Measurements from ENCODE around the gene GRID1.
"Not testable (repeated sequence)": the region's sequence is repeated elsewhere in the genome, so short reads cannot be mapped to it uniquely, and the experiment has no call there.

GRID1 gene

GRCh38 chr10:85741626-85742300 is 624.8 kb downstream of the GRID1 start:
- DNase-seq (ENCODE audit: low read depth): no peak
- H3K4me3 ChIP-seq (ENCODE audit: low read depth, low read length): no peak overlapping the region

- no peak for DNase-seq (ENCODE audit: low read depth)
- no peak overlapping the region for H3K4me3 ChIP-seq (ENCODE audit: low read depth, low read length)
These were observed 630.6 kb downstream of the GRID1 start for GRCh38 chr10:85735997-85736396.

- DNase-seq (ENCODE audit: low read depth): no peak
- no peak overlapping the region for H3K4me3 ChIP-seq (ENCODE audit: low read depth, low read length)
These were observed 631.8 kb downstream of the GRID1 start for GRCh38 chr10:85734791-85735190.

DNA sequence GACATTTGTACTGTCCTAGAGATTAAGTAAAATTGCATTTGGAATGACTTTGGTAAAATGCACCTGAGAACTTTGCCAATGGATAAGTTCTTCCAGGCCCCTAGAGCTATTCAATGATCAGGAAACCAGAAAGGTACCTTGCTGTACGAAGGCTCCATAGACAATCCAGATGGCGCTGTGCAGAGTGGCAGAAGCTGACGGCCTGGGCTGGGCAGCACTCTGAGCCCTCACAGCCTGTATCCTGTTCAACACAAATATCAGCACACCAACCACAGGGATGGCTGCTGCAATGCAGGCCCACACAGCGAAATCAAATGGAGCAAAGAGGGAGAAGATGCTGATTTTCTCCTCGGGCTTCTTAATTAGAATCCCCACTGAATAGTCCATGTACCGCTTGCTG is 642.4 kb downstream of the GRID1 start:
- no peak for DNase-seq (ENCODE audit: low read depth)
- H3K4me3 ChIP-seq (ENCODE audit: low read depth, low read length): no peak overlapping the region

GRCh38 chr10:85720931-85721590 is 645.5 kb downstream of the GRID1 start:
- DNase-seq (ENCODE audit: low read depth): no peak
- H3K4me3 ChIP-seq (ENCODE audit: low read depth, low read length): no peak overlapping the region

DNA sequence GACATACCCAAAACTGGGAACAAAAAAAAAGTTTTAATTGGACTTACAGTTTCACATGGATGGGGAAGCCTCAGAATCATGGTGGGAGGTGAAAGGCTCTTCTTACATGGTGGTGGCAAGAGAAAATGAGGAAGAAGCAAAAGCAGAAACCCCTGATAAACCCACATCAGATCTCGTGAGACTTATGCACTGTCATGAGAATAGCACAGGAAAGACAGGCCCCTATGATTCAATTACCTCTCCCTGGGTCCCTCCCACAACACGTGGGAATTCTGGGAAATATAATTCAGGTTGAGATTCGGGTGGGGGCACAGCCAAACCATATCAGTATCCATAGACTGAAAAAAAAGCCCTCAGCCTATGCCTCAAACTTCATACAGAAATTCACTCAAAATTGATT is 647.2 kb downstream of the GRID1 start:
- DNase-seq (ENCODE audit: low read depth): no peak
- no peak overlapping the region for H3K4me3 ChIP-seq (ENCODE audit: low read depth, low read length)

DNA sequence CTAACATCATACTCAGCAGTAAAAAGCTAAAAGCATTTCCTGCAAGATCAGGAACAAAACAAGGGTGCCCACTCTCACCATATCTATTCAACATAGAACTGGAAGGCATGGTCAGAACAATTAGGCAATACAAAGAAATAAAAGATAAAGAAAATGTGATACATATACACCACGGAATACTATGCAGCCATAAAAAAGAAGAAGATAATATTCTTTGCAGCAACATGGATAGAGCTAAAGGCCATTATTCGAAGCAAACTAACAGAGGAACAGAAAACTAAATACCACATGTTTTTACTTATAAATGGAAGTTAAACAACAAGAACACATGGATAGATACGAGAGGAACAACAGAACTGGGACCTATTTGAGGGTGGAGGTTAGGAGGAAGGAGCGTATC is 652.7 kb downstream of the GRID1 start:
- no peak for DNase-seq (ENCODE audit: low read depth)
- H3K4me3 ChIP-seq (ENCODE audit: low read depth, low read length): no peak overlapping the region

GRCh38 chr10:85702768-85703167 is 663.8 kb downstream of the GRID1 start:
- no peak for DNase-seq (ENCODE audit: low read depth)
- H3K4me3 ChIP-seq (ENCODE audit: low read depth, low read length): no peak overlapping the region

DNA sequence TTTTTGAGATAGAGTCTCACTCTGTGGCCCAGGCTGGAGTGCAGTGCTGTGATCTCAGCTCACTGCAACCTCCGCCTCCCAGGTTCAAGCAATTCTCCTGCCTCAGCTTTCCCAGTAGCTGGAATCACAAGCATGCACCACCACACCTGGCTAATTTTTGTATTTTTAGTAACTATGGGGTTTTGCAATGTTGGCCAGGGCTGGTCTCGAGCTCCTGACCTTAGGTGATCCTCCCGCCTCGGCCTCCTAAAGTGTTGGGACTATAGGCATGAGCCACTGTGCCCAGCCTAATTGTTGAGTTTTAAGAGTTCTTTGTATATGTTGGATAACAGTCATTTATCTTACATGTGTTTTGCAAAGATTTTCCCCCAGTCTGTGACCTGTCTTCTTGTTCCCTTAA is 667.5 kb downstream of the GRID1 start:
- H3K4me3 ChIP-seq (ENCODE audit: low read depth, low read length); DNase-seq (ENCODE audit: low read depth): not testable (repeated sequence)

DNA sequence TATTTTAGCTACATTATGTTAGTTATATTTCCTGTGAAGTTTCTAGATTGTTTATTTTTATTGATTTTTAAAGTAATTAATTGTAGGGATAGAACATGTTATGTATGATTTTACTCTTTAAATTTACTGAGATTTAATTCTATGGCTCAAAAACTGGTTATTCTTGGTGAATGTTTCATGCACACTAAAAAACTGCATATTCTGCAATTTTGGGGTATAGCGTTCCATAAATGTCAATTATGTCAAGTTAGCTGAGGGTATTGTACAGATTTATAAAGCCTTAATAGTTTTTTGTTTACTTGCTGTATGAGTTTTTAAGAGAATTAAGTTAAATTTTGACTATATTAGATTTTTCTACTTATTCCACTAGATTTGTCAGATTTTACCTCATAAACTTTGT is 669.7 kb downstream of the GRID1 start:
- DNase-seq (ENCODE audit: low read depth): no peak
- no peak overlapping the region for H3K4me3 ChIP-seq (ENCODE audit: low read depth, low read length)

DNA sequence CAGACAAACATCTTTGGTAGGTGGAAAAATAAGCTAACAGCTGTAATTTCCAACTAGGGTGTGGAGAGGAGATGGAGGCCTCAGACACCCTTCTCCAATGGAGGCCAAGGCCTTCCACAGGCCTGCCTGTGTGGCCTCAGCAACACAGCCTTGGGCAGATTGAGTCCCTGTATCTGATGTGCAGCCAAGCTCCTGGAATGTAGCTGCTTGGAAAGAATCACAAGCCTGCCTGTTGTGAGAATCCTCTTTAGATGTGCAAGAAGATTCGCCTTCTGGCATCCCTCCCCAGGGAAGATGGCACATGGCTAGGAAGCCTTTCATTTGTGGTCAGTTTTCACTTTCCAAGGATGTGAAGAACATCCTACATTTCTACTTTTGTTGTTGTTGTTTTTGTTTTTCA is 684.0 kb downstream of the GRID1 start:
- DNase-seq (ENCODE audit: low read depth): no peak
- no peak overlapping the region for H3K4me3 ChIP-seq (ENCODE audit: low read depth, low read length)

GRCh38 chr10:85679710-85680109 is 686.9 kb downstream of the GRID1 start:
- no peak overlapping the region for H3K4me3 ChIP-seq (ENCODE audit: low read depth, low read length)
- DNase-seq (ENCODE audit: low read depth): no peak

GRCh38 chr10:85679061-85679460 is 687.5 kb downstream of the GRID1 start:
- H3K4me3 ChIP-seq (ENCODE audit: low read depth, low read length): no peak overlapping the region
- DNase-seq (ENCODE audit: low read depth): no peak

DNA sequence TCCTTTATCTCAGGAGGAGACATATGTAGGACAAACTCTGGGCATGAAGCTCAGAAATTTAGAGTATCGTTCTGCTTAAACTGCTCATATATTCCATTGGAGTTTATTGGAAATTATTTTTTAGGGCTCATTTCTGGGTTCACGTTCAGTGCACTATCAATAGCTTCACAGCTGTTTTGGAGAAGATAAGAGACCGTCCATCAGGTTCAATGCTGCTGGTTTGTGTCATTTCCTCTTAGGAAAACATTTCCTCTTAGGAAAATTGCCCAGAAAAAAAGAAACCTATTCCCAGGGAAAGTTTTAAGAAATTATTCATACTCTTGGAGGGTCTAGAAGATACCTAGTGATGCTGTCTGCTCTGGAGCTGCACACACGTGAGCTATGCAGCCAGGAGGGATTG is 691.7 kb downstream of the GRID1 start:
- no peak for DNase-seq (ENCODE audit: low read depth)
- no peak overlapping the region for H3K4me3 ChIP-seq (ENCODE audit: low read depth, low read length)

- H3K4me3 ChIP-seq (ENCODE audit: low read depth, low read length): no peak overlapping the region
- DNase-seq (ENCODE audit: low read depth): no peak
These were observed 693.3 kb downstream of the GRID1 start for GRCh38 chr10:85673270-85673669.

GRCh38 chr10:85671530-85671929 is 695.1 kb downstream of the GRID1 start:
- H3K4me3 ChIP-seq (ENCODE audit: low read depth, low read length): no peak overlapping the region
- DNase-seq (ENCODE audit: low read depth): no peak

DNA sequence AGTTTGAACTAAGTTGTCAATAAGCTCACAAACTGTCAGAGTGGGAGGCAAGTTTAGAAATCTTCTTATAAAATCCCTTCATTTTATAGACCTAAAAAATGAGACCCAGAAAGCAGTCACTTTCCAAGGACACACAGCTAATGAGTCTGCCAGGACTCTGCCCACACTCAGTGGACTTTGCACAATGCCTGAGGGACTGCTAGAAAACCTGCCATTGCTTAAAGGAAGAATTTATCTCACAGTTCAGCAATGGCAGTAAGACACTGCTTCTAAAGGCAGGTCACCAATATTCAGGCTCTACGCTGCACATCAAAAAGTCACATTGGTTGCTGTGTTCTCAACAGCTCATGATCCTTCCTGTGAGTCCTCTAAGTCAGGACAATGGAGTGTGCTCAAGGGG is 698.1 kb downstream of the GRID1 start:
- H3K4me3 ChIP-seq (ENCODE audit: low read depth, low read length): no peak overlapping the region
- DNase-seq (ENCODE audit: low read depth): no peak

DNA sequence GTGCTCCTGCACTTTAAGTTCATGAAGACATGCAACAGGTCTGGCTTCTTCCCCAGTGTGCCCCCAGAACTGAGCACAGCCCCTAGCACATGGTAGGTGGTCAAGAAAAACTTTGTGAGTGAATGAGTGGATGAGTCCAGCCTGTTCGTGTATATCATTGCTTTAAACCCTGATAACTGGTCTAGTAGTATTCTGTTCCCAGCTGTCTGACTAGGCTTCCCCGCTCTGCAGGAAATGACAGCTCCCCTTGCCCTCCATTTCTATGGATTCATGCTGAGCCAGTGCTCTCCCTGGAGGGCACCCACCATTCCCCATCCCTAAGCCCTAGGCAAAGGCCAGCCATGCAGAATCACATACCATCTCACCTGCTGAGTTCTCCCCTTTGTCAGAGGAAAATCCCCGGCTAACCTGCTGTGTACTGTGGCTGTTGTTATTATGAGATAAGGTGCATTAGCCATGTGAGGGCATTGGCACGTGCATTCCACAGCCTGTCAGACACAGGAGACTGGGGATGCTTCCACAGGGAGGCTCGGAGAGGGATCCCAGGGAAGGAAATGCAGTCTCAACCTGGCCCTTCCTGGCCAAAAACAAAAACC is 698.9 kb downstream of the GRID1 start:
- DNase-seq (ENCODE audit: low read depth): no peak
- no peak overlapping the region for H3K4me3 ChIP-seq (ENCODE audit: low read depth, low read length)

DNA sequence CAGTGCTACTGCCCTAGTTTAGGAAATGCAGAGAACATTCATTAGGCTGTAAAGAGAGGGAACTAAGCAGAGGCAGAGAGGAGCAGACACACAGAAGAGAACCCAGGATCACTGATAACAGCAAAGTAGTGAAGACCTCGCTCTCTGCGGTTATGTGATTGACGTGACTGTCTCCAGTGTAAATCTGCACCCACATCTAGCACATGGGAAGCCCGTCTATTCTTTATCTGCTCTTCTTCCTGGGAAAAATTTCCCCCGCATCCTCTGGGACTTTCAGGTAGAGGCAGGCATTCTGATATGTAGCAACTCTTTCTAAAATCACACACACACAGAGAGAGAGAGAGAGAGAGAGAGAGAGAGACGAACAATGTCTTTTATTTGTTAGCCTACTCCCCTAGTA is 699.6 kb downstream of the GRID1 start:
- DNase-seq (ENCODE audit: low read depth): no peak
- no peak overlapping the region for H3K4me3 ChIP-seq (ENCODE audit: low read depth, low read length)

GRCh38 chr10:85666102-85666501 is 700.5 kb downstream of the GRID1 start:
- H3K4me3 ChIP-seq (ENCODE audit: low read depth, low read length): no peak overlapping the region
- DNase-seq (ENCODE audit: low read depth): no peak

- H3K4me3 ChIP-seq (ENCODE audit: low read depth, low read length): no peak overlapping the region
These were observed 700.9 kb downstream of the GRID1 start for GRCh38 chr10:85665681-85666080.

More at GRCh38 chr10:85665681-85666080, 700.9 kb downstream of the GRID1 start:
- no peak for DNase-seq (ENCODE audit: low read depth)

All from skeletal muscle cell (primary cell).